H1 (cell line): Measurements from ENCODE around the gene SETX. TPM values are rescaled to one million over a fixed set of nuclear protein-coding genes. Genes with fewer than 3 reads are reported as not detected.

Experiments
- MAFK ChIP-seq: IDR thresholded peaks from 2 replicates; pipeline ENCODE4 v1.6.1; 2012; ENCODE audit warnings: low read depth, mild to moderate bottlenecking, improper control_type of control experiment, low read length
- polyA plus RNA-seq, 7 experiments: library from polyadenylated mRNA; depleted of rRNA in 3 of 7; stranded (reverse) in 5 of 7; unstranded in 2 of 7; fragments of >200 nt in 5 of 7; fragments of 200-250 nt in 2 of 7; gene quantifications; 1 replicate in 5 of 7; 2 replicates in 1 of 7; 4 replicates in 1 of 7; pipeline versions ENCODE4 v1.2.1 to v1.2.3, GENCODE V29; 2011 to 2013; ENCODE audit warnings: missing spikeins in 2 of 7, mixed read lengths in 2 of 7
- total RNA-seq: library from RNA; stranded (reverse); fragmentation: NEBNext Ultra II Directional; extraction: Animal tissue kit (Norgen Biotek cat#: 25700); gene quantifications from 2 replicates; pipeline ENCODE4 v1.2.1, GENCODE V29; 2021

SETX gene
- total and polyA plus RNA-seq, 2 of the 8 experiments (the other 6 are each of a cell fraction or from before 2014, with no cell fraction given): 15.1 to 37.9 TPM

- no peak for TF ChIP-seq MAFK
- TF ChIP-seq, all 59 proteins: peak for 0
Measured at GRCh38 chr9:132384376-132384775, 29.6 kb upstream of the SETX start (continued).
